ENCODE measurements around the gene PON3. TPM values are rescaled to one million over a fixed set of nuclear protein-coding genes. Genes with fewer than 3 reads are reported as not detected.

PON3 gene
- total RNA-seq, 2 experiments from 2014 or later: not detected

DNA sequence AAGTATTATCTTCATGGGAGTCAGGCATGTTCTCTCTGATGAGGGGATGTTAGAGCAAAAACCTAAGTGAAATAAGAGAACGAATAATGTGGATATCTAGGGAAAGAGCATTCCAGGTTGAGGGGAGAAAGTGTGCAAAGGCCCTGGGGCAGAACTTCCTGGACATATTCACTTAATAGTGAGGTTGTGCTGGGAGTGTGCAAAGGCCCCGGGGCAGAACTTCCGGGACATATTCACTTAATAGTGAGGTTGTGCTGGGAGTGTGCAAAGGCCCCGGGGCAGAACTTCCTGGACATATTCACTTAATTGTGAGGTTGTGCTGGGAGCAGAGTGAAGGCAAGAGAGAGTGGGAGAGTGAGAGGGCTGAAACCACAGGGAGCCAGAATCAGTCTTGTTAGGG is 83.6 kb downstream of the PON3 start:
- no peak overlapping the region for H3K4me3 ChIP-seq (ENCODE audit: low read depth, low read length, poor library complexity, severe bottlenecking)
- POLR2A ChIA-PET: no interaction called here
- H3K27ac ChIP-seq (ENCODE audit: low read depth, low read length, poor library complexity, severe bottlenecking): no peak overlapping the region
- no peaks in the 10 kb centered on the region for H3K4me1 ChIP-seq (ENCODE audit: insufficient read depth, low read length, poor library complexity, severe bottlenecking)
- no peaks in the 10 kb centered on the region for H4K20me1 ChIP-seq (ENCODE audit: insufficient read depth, low read length)
- H3K4me2 ChIP-seq (ENCODE audit: low read length): no peak overlapping the region
- intact Hi-C loops (cut with micrococcal nuclease; ENCODE audit: unreplicated experiment): no loop called here
- no peaks in the 10 kb centered on the region for H3K36me3 ChIP-seq (ENCODE audit: insufficient read depth, low read length)
- CTCF ChIA-PET (ENCODE audit: unreplicated experiment): no interaction called here
- TF ChIP-seq EZH2phosphoT487 (IDR thresholded peaks at IDR 0.05; ENCODE audit: borderline replicate concordance, low read depth, low read length): no peak
- TF ChIP-seq, protein P1, sequence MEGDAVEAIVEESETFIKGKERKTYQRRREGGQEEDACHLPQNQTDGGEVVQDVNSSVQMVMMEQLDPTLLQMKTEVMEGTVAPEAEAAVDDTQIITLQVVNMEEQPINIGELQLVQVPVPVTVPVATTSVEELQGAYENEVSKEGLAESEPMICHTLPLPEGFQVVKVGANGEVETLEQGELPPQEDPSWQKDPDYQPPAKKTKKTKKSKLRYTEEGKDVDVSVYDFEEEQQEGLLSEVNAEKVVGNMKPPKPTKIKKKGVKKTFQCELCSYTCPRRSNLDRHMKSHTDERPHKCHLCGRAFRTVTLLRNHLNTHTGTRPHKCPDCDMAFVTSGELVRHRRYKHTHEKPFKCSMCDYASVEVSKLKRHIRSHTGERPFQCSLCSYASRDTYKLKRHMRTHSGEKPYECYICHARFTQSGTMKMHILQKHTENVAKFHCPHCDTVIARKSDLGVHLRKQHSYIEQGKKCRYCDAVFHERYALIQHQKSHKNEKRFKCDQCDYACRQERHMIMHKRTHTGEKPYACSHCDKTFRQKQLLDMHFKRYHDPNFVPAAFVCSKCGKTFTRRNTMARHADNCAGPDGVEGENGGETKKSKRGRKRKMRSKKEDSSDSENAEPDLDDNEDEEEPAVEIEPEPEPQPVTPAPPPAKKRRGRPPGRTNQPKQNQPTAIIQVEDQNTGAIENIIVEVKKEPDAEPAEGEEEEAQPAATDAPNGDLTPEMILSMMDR (conservative IDR thresholded peaks at IDR 0.05; ENCODE audit: low read length): no peak
- no TSS peak for BruUV-seq (replicated peaks)
- DNase-seq (ENCODE audit: low spot score): no peak
- H3K79me2 ChIP-seq (ENCODE audit: insufficient read depth, low read depth, low read length): no peaks in the 10 kb centered on the region
- no peaks in the 10 kb centered on the region for H3K9me2 ChIP-seq (ENCODE audit: insufficient read depth, low read length)
- no peaks in the 10 kb centered on the region for H3K9me3 ChIP-seq (ENCODE audit: low read length)
- no peak overlapping the region for H2AFZ ChIP-seq (ENCODE audit: low read length)

DNA sequence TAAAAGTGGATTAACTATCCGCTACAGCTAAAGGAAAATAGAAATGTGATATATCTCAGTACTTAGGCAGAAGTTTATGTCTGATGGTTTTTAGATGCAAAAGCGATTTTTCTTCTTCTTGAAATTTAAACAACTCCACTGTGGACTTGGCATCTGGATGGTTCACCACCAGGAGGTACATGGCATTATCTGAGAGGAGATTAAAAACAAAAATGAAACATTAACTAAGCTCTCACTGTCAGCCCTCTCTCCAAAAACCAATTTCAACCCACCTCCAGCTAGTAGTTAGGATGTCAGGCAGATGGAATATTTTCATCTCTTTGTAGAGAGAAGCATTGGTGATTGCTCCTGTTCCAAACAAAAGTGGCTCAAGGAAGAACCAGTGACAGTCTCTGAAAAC is 84.8 kb downstream of the PON3 start:
- ChIA-PET POLR2A (no interaction called here), CTCF (ENCODE audit: unreplicated experiment) (no interaction called here)
- Histone ChIP-seq H3K9me2 (ENCODE audit: insufficient read depth, low read length) (no peaks in the 10 kb centered on the region), H3K4me3 (ENCODE audit: low read depth, low read length, poor library complexity, severe bottlenecking) (no peak overlapping the region), H3K4me1 (ENCODE audit: insufficient read depth, low read length, poor library complexity, severe bottlenecking) (no peaks in the 10 kb centered on the region), H4K20me1 (ENCODE audit: insufficient read depth, low read length) (no peaks in the 10 kb centered on the region), H3K9me3 (ENCODE audit: low read length) (no peaks in the 10 kb centered on the region), H2AFZ (ENCODE audit: low read length) (no peak overlapping the region), H3K79me2 (ENCODE audit: insufficient read depth, low read depth, low read length) (no peaks in the 10 kb centered on the region), H3K36me3 (ENCODE audit: insufficient read depth, low read length) (no peaks in the 10 kb centered on the region), H3K27ac (ENCODE audit: low read depth, low read length, poor library complexity, severe bottlenecking) (no peak overlapping the region), H3K4me2 (ENCODE audit: low read length) (no peak overlapping the region)
- BruUV-seq (replicated peaks): no TSS peak
- intact Hi-C loops (cut with micrococcal nuclease; ENCODE audit: unreplicated experiment): no loop called here
- DNase-seq (ENCODE audit: low spot score): no peak
- TF ChIP-seq, protein P1 (conservative IDR thresholded peaks at IDR 0.05; ENCODE audit: low read length): no peak
- TF ChIP-seq EZH2phosphoT487 (IDR thresholded peaks at IDR 0.05; ENCODE audit: borderline replicate concordance, low read depth, low read length): no peak

DNA sequence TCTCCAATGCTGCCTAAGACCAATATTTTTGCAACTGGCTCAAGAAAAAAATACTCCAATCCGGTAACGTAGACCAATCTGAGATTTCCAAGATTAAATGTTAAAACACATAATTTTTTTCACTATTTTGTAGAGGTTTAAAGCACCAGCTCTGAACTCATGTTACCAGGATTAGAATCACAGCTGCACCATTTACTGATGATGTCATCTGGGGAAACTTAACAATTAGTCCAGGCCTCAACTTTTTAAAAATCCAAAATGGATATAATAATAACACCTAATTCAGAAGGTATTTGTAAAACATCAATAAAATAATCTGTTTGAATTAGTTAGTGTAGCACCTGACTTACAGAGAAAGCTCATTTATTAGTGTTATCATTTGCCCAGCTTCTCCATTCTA is 86.2 kb downstream of the PON3 start:
- H3K36me3 ChIP-seq (ENCODE audit: insufficient read depth, low read length): no peaks in the 10 kb centered on the region
- ChIA-PET CTCF (ENCODE audit: unreplicated experiment) (no interaction called here), POLR2A (interaction anchor here (0.6 to 1.3 kb wide), 3 partner anchors 11 to 1991 kb away, joined by 3 to 6 read pairs (median 3); no protein-coding TSS in a partner anchor)
- no peaks in the 10 kb centered on the region for H4K20me1 ChIP-seq (ENCODE audit: insufficient read depth, low read length)
- H2AFZ ChIP-seq (ENCODE audit: low read length): no peak overlapping the region
- no peaks in the 10 kb centered on the region for H3K4me1 ChIP-seq (ENCODE audit: insufficient read depth, low read length, poor library complexity, severe bottlenecking)
- no peaks in the 10 kb centered on the region for H3K9me2 ChIP-seq (ENCODE audit: insufficient read depth, low read length)
- no peak for TF ChIP-seq EZH2phosphoT487 (IDR thresholded peaks at IDR 0.05; ENCODE audit: borderline replicate concordance, low read depth, low read length)
- TF ChIP-seq, protein P1 (conservative IDR thresholded peaks at IDR 0.05; ENCODE audit: low read length): no peak
- no peaks in the 10 kb centered on the region for H3K9me3 ChIP-seq (ENCODE audit: low read length)
- DNase-seq (ENCODE audit: low spot score): no peak
- H3K4me3 ChIP-seq (ENCODE audit: low read depth, low read length, poor library complexity, severe bottlenecking): no peak overlapping the region
- no peak overlapping the region for H3K27ac ChIP-seq (ENCODE audit: low read depth, low read length, poor library complexity, severe bottlenecking)
- no peaks in the 10 kb centered on the region for H3K79me2 ChIP-seq (ENCODE audit: insufficient read depth, low read depth, low read length)
- intact Hi-C loops (cut with micrococcal nuclease; ENCODE audit: unreplicated experiment): no loop called here
- no TSS peak for BruUV-seq (replicated peaks)
- no peak overlapping the region for H3K4me2 ChIP-seq (ENCODE audit: low read length)

Small RNAs within 50 kb of the gene (small RNA-seq; reads per million reads assigned to genes)
- gene AC004022.2: not detected

Other genes with a start within 250 kb of the PON3 start
- gene PON1, start 71.8 kb downstream of the PON3 start, total RNA-seq (2014; rRNA removed; shearing (Covaris generic)): not detected in 2 replicates
- not detected in 2 replicates for gene PON1, start 71.8 kb downstream of the PON3 start, total RNA-seq (2022)
- gene PON2, start 38.7 kb upstream of the PON3 start, total RNA-seq (2014; rRNA removed; shearing (Covaris generic)): not detected in 2 replicates
- gene PON2, start 38.7 kb upstream of the PON3 start, total RNA-seq (2022): not detected in 2 replicates
- gene ASB4, start 89.6 kb upstream of the PON3 start, total RNA-seq (2014; rRNA removed; shearing (Covaris generic)): not detected in 2 replicates
- not detected in 2 replicates for gene ASB4, start 89.6 kb upstream of the PON3 start, total RNA-seq (2022)
- gene PDK4, start 200.1 kb upstream of the PON3 start, total RNA-seq (2014; rRNA removed; shearing (Covaris generic)): not detected in 2 replicates
- not detected in 2 replicates for gene PDK4, start 200.1 kb upstream of the PON3 start, total RNA-seq (2022)

Measured in OCI-LY7 (cell line).